ENCODE results near the gene DNMT1.

- TF ChIP-seq CTCF (IDR thresholded peaks at IDR 0.05) (no peak), CHD2 (IDR thresholded peaks at IDR 0.05; ENCODE audit: low read length, partially characterized antibody) (no peak)
Observed at GRCh38 chr19:10135551-10136334, 59.0 kb downstream of the DNMT1 start.

Data from SK-N-SH (cell line).